ENCODE results near the gene RAI14.
"Not testable (repeated sequence)": the region's sequence is repeated elsewhere in the genome, so short reads cannot be mapped to it uniquely, and the experiment has no call there.

The RAI14 gene

DNA sequence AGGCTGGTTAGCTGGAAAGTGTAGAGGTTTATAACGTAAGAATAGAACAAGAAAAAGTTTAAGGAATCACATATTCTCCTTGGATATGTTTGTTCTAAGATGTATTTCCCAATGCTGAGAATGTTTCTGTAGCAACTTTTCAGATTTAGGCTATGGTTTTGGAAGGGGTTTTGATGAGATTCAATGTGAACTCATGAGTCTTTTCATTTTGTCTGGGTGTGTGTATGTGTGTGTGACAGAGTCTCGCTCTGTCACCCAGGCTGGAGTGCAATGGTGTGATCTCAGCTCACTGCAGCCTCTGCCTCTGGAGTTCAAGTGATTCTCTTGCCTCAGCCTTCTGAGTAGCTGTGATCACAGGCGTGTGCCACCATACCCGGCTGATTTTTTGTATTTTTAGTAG lies 38.6 kb downstream of the RAI14 start:
- ATAC-seq (replicated peaks) (no peak), DNase-seq (no peak)
- H3K27ac Mint-ChIP-seq = no peak overlapping the region
- H3K4me3 Mint-ChIP-seq = no peak overlapping the region
- no peaks in the 10 kb centered on the region for H3K27me3 Mint-ChIP-seq
- H3K4me1 Mint-ChIP-seq = no peaks in the 10 kb centered on the region
- H3K9me3 Mint-ChIP-seq = peaks cover 0 to 1% of the 10 kb centered on the region in 2 donors
- H3K36me3 Mint-ChIP-seq = no peaks in the 10 kb centered on the region

DNA sequence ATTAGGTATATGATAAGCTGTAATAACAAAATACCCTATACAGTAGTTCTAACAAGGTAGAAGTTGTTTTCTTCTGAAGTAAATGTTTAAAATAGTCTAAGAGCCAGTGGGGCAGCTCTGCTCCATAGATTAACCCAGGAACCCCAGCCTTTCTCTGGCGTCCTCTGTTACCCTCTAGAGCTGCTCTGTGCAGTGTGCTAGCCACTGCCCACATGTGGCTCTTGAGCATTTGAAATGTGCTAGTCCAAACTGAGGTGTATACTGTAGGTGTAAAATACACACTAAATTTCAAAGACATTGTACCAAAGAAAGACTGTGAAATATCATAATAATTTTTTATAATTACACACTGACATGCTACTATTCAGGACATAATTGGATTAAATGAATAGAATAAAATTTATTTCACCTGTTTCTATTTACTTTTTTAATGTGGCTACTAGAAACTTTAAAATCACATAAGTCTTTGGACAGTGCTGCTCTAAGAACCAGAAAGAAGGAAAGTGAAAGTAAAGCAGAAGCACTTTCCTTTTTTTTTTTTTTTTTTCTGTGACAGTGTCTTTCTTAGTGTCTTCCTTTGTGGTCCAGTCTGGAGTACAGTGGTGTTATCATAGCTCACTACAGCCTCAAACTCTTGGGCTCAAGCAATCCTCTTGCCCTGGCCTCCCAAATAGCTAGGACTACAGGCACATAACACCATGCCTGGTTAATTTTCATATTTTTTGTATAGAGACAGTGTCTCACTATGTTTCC lies 39.3 kb downstream of the RAI14 start:
- Mint-ChIP-seq H3K4me3 (no peak overlapping the region), H3K36me3 (no peaks in the 10 kb centered on the region), H3K9me3 (peaks cover 0 to 1% of the 10 kb centered on the region in 2 donors), H3K27ac (peak overlapping the region; percentile 42), H3K4me1 (no peaks in the 10 kb centered on the region), H3K27me3 (no peaks in the 10 kb centered on the region)
- DNase-seq (no peak), ATAC-seq (replicated peaks) (peak; percentile 58 to 78)

DNA sequence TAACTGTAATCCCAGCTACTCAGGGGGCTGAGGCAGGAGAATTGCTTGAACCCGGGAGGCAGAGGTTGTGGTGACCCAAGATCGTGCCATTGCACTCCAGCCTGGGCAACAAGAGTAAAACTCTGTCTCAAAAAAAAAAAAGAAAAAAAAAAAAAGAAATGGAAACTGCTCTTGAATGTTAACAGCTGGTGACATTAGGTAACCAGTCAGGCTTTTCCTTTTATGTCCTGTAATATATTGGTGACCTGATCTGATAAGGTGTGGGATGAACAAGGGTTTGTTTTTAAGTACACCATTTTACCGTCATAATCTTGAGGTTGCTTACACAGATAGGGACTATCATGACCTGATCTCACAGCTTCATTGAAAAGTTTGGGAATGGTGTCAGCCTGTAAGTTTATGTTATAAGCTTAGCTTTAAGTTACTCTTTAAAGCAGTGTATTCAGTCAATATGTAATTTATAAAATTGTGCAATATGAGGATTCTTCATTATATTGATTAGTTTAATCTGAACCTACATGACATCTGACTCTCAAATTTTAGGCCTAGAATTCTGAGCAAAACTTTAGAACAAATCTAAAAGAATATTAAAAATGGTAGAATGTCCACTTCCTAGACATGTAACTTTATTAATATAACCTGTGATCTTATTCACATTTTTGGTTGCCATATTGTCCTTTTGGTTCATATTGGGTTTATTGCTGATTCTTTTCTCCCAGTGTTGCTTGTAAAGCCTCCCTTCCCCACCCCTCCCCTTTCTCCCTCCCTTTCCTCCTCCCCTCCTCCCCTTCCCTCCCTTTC lies 41.4 kb downstream of the RAI14 start:
- no peaks in the 10 kb centered on the region for H3K27me3 Mint-ChIP-seq
- H3K27ac Mint-ChIP-seq = no peak overlapping the region
- no peaks in the 10 kb centered on the region for H3K4me1 Mint-ChIP-seq
- ATAC-seq (replicated peaks) = no peak
- no peak overlapping the region for H3K4me3 Mint-ChIP-seq
- H3K9me3 Mint-ChIP-seq = peaks cover 0 to 1% of the 10 kb centered on the region in 2 donors
- no peak for DNase-seq
- no peaks in the 10 kb centered on the region for H3K36me3 Mint-ChIP-seq

DNA sequence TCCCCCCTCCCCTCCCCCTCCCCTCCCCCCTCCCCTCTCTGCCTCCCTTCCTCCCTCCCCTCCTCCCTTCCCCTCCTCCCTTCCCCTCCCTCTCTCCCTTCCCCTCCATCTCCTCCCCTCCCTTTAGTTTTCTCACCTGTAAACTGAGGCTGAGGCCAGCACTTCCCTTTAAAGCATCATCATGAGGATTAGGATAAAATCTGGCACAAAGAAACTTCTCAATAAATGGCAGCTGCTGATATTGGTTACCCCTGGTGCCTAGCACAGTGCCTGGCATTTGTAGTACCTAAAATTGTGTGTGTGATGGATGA lies 41.9 kb downstream of the RAI14 start:
- ATAC-seq (replicated peaks) (no peak), DNase-seq (no peak)
- no peak overlapping the region for H3K27ac Mint-ChIP-seq
- no peak overlapping the region for H3K4me3 Mint-ChIP-seq
- H3K36me3 Mint-ChIP-seq = no peaks in the 10 kb centered on the region
- no peaks in the 10 kb centered on the region for H3K4me1 Mint-ChIP-seq
- H3K9me3 Mint-ChIP-seq = peaks cover 0 to 1% of the 10 kb centered on the region in 2 donors
- no peaks in the 10 kb centered on the region for H3K27me3 Mint-ChIP-seq

DNA sequence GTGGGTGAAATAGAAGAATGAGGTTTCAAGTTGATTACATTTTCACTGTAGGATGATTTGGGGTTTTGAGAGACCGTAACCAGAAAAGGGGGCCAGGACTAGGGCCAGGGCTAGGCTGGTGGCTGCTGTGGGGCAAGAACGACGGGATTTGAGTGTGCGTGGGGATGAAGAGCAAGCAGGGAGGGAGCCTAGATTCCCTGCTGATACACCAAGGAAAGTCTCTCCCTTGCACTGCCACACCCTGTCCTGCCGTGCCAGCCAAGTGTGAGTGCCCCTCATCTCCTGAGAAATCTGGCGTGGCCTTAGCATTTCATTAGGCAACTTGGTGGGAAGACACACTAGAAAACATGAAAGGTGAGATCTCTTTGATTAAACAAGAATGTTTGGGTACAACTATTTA lies 42.6 kb downstream of the RAI14 start:
- ATAC-seq (replicated peaks) = no peak
- Mint-ChIP-seq H3K4me3 (no peak overlapping the region), H3K27ac (no peak overlapping the region)

DNA sequence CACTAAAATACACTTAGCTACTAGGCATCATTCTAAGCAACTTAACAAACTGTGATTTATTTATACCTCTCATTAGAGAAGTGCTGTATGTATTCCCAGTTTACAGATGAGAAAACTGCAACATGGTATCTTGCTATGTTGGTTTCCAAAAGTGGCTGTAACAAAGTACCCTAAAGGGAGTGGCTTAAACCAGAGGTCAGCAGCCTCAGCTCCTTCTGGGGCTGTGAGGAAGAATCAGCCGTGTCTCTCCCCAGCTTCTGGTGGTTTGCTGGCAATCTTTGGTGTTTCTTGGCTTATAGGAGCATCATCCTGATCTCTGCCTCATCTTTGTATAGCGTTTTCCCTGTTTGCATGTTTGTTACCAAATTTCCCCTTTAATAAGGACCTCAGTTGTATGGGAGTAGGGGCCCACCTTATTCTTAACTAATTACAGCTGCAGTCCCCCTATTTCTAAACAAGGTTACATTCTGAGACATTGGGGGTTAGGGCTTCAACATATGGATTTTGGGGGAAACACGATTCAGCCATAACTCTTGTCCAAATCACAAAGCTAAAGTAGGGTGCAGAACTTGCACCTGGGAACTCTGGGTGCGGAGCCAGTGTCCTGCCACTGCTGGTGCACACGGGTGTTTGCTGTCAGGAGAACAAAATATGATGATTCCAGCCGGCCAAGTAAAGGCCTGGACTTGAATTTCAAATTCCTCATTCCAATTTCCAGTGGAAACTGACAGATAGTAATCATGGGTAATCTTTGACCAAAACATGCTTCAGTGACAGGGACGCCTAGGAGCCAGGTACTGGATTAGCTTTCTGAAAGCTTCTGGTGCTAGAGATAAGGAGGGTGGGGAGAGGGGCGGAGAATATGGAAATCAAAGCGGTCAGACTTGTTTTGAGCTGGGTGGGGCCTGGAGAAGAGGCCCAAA lies 43.3 kb downstream of the RAI14 start:
- Mint-ChIP-seq H3K36me3 (no peaks in the 10 kb centered on the region), H3K27ac (no peak overlapping the region), H3K4me1 (no peaks in the 10 kb centered on the region), H3K27me3 (no peaks in the 10 kb centered on the region), H3K9me3 (peaks cover 0 to 1% of the 10 kb centered on the region in 2 donors), H3K4me3 (no peak overlapping the region)
- ATAC-seq (replicated peaks) = no peak
- DNase-seq = no peak

More for the DNA sequence above, 42.6 kb downstream of the RAI14 start:
- no peaks in the 10 kb centered on the region for H3K27me3 Mint-ChIP-seq
- H3K4me1 Mint-ChIP-seq = no peaks in the 10 kb centered on the region
- DNase-seq = no peak
- peaks cover 0 to 1% of the 10 kb centered on the region in 2 donors for H3K9me3 Mint-ChIP-seq
- H3K36me3 Mint-ChIP-seq = no peaks in the 10 kb centered on the region

DNA sequence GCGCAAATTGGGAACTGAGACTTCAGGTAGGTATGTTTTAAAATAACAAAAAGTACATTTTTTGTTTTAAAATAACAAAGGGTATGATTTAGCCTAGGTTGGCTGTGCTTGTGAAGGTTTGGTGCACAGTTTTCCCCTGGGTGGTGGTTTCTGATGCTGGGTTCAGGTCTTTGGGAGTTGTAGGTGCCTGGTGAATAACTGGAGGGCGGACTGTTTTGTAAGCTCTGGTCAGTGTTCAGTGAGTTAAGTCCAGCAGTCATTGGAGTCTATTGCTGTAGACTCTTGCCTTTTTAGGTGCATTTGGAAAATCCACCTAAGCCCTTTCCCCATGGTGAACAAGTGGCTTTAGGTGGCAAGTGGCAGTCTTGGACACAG lies 43.9 kb downstream of the RAI14 start:
- H3K4me3 Mint-ChIP-seq = no peak overlapping the region
- no peaks in the 10 kb centered on the region for H3K36me3 Mint-ChIP-seq

DNA sequence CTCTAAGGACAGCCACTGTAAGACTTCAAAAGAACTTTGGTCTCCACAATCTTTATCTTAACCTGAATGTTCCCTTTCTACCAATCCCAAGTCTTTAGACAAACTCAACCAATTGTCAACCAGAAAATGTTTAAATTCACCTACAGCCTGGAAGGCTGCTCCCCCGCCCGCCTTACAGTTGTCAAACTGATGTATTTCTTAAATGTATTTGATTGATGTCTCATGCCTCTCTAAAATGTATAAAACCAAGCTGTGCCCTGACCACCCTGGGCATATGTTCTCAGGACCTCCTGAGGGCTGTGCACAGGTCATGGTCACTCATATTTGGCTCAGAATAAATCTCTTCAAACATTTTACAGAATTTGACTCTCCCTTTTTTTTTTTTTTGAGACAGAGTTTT lies 45.3 kb downstream of the RAI14 start:
- not testable (repeated sequence) for H3K27ac Mint-ChIP-seq; H3K4me1 Mint-ChIP-seq; ATAC-seq (replicated peaks); H3K9me3 Mint-ChIP-seq; H3K4me3 Mint-ChIP-seq; H3K36me3 Mint-ChIP-seq; DNase-seq; H3K27me3 Mint-ChIP-seq

More for the DNA sequence above, 43.9 kb downstream of the RAI14 start:
- no peak for DNase-seq
- H3K9me3 Mint-ChIP-seq = peaks cover 0 to 1% of the 10 kb centered on the region in 2 donors
- ATAC-seq (replicated peaks) = no peak
- H3K27ac Mint-ChIP-seq = no peak overlapping the region
- H3K27me3 Mint-ChIP-seq = no peaks in the 10 kb centered on the region
- no peaks in the 10 kb centered on the region for H3K4me1 Mint-ChIP-seq

DNA sequence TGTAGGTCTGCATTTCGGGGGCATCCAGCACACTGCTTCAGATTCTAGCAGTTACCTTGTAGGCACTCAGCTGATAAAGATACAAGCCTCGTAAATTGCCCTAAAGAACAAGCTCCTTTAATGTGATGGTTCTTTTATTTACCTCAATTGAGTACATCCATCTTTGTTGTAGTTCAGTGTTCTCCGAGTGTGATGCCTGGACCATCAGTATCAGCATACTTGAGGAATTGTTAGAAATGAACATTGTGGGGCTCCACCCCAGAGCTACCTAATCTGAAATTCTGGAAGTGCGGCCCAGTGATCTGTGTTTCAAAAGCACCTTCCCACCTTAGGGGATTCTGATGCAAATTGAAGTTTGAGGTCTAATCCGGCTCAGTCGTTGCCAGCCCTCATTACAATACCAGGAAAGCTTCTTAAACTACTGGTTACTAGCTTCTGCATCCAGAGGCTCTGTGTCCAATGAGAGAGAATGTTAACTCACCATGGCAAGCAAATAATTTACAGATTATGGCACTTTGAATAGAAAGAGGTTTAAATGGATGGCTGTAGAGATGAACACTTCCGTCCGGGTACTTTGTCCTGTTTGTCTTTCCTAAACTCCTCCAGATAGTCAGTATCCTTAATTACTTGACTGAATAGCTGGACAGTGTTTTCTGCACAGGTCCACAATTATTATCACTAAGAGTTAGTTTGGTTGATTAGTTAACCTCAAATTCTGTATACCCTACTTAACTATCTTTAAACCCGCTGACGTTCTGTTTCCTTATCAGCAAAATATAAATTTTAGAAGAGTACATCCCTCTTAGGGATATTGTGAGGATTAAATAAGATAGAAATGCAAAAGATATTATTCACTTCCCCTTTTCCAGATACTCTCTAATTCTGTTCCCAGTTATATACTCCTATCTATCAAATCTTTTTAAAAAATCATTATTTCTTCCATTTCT lies 47.9 kb downstream of the RAI14 start:
- no peak overlapping the region for H3K4me3 Mint-ChIP-seq
- ATAC-seq (replicated peaks) (no peak), DNase-seq (no peak)
- no peaks in the 10 kb centered on the region for H3K36me3 Mint-ChIP-seq
- H3K27me3 Mint-ChIP-seq = no peaks in the 10 kb centered on the region
- H3K9me3 Mint-ChIP-seq = no peaks in the 10 kb centered on the region
- H3K4me1 Mint-ChIP-seq = no peaks in the 10 kb centered on the region
- H3K27ac Mint-ChIP-seq = no peak overlapping the region

DNA sequence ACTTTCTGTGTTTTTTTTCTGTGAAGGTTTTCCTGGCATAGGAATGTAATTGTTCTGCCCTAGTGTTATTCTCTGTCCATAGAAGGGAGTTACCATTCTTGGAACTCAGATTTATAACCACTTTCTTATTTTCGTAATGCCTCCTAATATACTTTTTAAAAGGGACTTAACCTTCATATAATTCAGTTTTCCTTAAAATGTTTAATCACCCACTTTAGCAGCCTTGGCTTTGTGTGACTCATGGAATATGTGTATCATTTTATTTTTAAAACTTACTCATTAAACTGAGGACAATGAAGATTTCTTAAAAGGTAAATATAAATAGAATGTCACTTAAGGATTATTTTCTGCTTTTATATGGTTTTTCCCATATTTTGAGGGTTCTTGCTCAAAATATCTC lies 50.0 kb downstream of the RAI14 start:
- H3K4me1 Mint-ChIP-seq = no peaks in the 10 kb centered on the region
- DNase-seq (no peak), ATAC-seq (replicated peaks) (no peak)
- H3K9me3 Mint-ChIP-seq = no peaks in the 10 kb centered on the region
- no peak overlapping the region for H3K4me3 Mint-ChIP-seq
- no peaks in the 10 kb centered on the region for H3K36me3 Mint-ChIP-seq
- no peak overlapping the region for H3K27ac Mint-ChIP-seq
- no peaks in the 10 kb centered on the region for H3K27me3 Mint-ChIP-seq

DNA sequence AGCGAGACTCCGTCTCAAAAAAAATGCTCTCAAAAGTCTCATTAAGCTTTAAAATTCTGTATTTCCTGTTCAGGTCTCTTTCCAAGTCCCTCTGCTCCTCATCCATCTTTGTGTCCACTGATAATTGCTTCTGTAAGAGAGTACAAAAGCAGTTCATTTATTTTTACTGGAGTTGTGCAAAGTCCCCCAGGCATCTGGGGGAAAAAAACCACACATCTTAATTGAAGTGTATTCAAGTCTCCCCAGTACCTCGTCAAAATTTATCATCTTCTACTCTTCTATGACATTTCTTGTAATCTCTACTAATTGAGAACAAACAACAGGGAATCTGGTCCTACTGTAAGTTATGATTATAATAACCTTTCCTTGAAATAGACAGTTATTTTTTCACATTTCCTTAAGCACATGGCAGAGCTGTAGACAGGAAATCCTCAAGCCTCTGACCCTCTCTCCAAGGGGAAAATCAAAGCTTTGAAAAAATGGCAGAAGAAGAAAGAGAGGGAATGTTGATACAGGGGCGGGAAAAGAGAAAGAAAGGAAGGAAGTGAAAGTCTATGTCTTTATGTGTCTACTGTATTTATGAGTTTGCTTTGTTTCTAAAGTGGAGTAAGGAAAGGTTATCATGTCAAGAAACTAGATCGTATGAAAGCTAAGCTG lies 51.5 kb downstream of the RAI14 start:
- DNase-seq (no peak), ATAC-seq (replicated peaks) (no peak)
- Mint-ChIP-seq H3K36me3 (no peaks in the 10 kb centered on the region), H3K4me3 (no peak overlapping the region), H3K27ac (no peak overlapping the region), H3K27me3 (no peaks in the 10 kb centered on the region), H3K9me3 (no peaks in the 10 kb centered on the region), H3K4me1 (no peaks in the 10 kb centered on the region)

DNA sequence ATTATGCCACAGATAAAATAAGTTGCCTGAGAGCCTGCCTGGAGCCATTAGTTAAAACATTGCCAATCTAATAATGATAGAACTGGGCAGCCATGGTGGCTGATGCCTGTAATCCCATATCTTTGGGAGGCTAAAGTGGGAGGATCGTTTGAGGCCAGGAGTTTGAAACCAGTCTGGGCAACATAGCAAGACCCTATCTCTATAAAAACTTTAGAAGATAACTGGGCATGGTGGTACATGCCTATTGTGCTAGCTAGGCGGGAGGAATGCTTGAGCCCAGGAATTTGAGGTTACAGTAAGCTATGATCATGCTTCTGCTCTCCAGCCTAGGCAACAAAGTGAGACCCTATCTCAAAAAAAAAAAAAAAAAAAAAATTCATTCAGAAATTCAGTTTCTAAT lies 52.6 kb downstream of the RAI14 start:
- Mint-ChIP-seq H3K27me3 (no peaks in the 10 kb centered on the region), H3K27ac (no peak overlapping the region), H3K4me1 (no peaks in the 10 kb centered on the region), H3K9me3 (peaks cover 0 to 1% of the 10 kb centered on the region in 2 donors), H3K4me3 (no peak overlapping the region), H3K36me3 (no peaks in the 10 kb centered on the region)
- no peak for DNase-seq
- ATAC-seq (replicated peaks) = no peak

DNA sequence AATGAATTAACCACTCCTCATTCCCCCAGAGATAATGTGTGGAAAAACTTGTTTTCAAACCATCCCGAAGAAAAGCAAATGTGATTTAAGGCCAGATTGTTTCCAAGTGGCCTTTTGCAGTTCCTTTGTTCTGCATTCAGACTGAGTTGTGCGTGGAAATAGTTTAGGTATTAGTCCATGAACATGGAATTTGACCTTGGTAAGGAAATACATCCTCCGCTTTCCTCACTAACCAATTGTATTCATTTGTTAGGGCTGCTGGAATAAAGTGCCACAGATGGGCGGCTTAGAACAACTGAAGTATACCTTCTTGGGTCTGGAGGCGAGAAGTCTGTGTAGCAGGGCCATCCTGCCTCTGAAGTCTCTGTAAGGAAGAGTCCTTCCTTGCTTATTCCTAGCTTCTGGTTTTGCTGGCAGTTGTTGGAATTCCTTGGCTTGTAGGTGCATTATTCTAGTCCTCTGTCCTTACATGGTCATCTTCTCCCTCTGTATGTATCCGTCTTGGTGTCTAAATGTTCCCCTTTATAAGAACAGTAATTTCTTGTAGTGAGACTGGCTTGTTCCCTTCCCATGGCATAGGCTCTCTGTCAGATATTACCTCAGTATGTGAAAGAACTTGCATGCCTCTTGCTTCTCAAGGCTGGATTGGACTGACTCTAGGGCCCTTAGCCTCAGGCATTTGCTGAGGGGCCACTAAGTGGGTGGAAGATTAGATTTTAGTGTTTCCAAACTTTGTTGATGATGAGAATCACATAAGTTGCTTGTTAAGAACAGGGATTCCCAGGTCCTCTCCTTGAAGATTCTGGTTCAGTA lies 53.9 kb downstream of the RAI14 start:
- H3K9me3 Mint-ChIP-seq = peaks cover 0 to 1% of the 10 kb centered on the region in 2 donors
- H3K4me1 Mint-ChIP-seq = no peaks in the 10 kb centered on the region
- no peaks in the 10 kb centered on the region for H3K36me3 Mint-ChIP-seq
- DNase-seq (no peak), ATAC-seq (replicated peaks) (no peak)
- H3K4me3 Mint-ChIP-seq = no peak overlapping the region
- H3K27me3 Mint-ChIP-seq = no peaks in the 10 kb centered on the region
- H3K27ac Mint-ChIP-seq = no peak overlapping the region
